Measurements from ENCODE around the gene CUEDC1.
"Not testable (repeated sequence)": the region's sequence is repeated elsewhere in the genome, so short reads cannot be mapped to it uniquely, and the experiment has no call there.

CUEDC1 gene

GRCh38 chr17:57988301-57989250, 33.4 kb upstream of the CUEDC1 start:
- H3K4me1 Mint-ChIP-seq = peaks cover 63% of the 10 kb centered on the region
- peak; percentile 82 for ATAC-seq
- H3K4me3 Mint-ChIP-seq = peak overlapping the region; percentile 92
- peak overlapping the region; percentile 97 to 99 for H3K27ac Mint-ChIP-seq
- DNase-seq = peak; percentile 74 to 75
- H3K9me3 Mint-ChIP-seq = no peaks in the 10 kb centered on the region
- no peaks in the 10 kb centered on the region for H3K27me3 Mint-ChIP-seq

GRCh38 chr17:57987581-57988300, 32.5 kb upstream of the CUEDC1 start, which contains the start of gene VEZF1:
Gene VEZF1, minus strand, starts transcription at chr17:57988254. Its CDS starts 143 bp downstream, at chr17:57988111.
- ATAC-seq (peak; percentile 76), DNase-seq (peak; percentile 81 to 82)
- Mint-ChIP-seq H3K27ac (peak within 1 kb of the TSS; percentile 97 to 99), H3K9me3 (no peaks in the 10 kb centered on the region), H3K4me3 (peak within 1 kb of the TSS; percentile 92 to 95), H3K27me3 (no peaks in the 10 kb centered on the region), H3K4me1 (peaks cover 68% of the 10 kb centered on the region)

- Mint-ChIP-seq H3K27ac (peak overlapping the region; percentile 81 to 99), H3K4me3 (peak overlapping the region; percentile 88 to 95), H3K9me3 (no peaks in the 10 kb centered on the region), H3K4me1 (peaks cover 68% of the 10 kb centered on the region), H3K27me3 (no peaks in the 10 kb centered on the region)
- ATAC-seq (peak; percentile 33), DNase-seq (peak; percentile 42 to 59)
Measured at GRCh38 chr17:57986841-57987580, 31.8 kb upstream of the CUEDC1 start.

GRCh38 chr17:57985675-57985974, 30.4 kb upstream of the CUEDC1 start:
- peak overlapping the region in 1 of 2 donors; percentile 29 for H3K27ac Mint-ChIP-seq
- H3K27me3 Mint-ChIP-seq = no peaks in the 10 kb centered on the region
- ATAC-seq (no peak), DNase-seq (no peak)
- H3K4me3 Mint-ChIP-seq = peak overlapping the region; percentile 42 to 59
- no peaks in the 10 kb centered on the region for H3K9me3 Mint-ChIP-seq
- peaks cover 79% of the 10 kb centered on the region for H3K4me1 Mint-ChIP-seq

GRCh38 chr17:57984936-57985674, 29.9 kb upstream of the CUEDC1 start:
- Mint-ChIP-seq H3K4me3 (peak overlapping the region; percentile 42 to 59), H3K27ac (peak overlapping the region in 1 of 2 donors; percentile 29), H3K27me3 (no peaks in the 10 kb centered on the region), H3K4me1 (peaks cover 79% of the 10 kb centered on the region), H3K9me3 (no peaks in the 10 kb centered on the region)
- no peak for ATAC-seq
- no peak for DNase-seq

GRCh38 chr17:57984261-57984890, 29.2 kb upstream of the CUEDC1 start:
- H3K27ac Mint-ChIP-seq = no peak overlapping the region
- H3K4me3 Mint-ChIP-seq = peak overlapping the region; percentile 0 to 32
- H3K27me3 Mint-ChIP-seq = no peaks in the 10 kb centered on the region
- no peaks in the 10 kb centered on the region for H3K9me3 Mint-ChIP-seq
- peaks cover 71% of the 10 kb centered on the region for H3K4me1 Mint-ChIP-seq
- ATAC-seq (no peak), DNase-seq (no peak)

- Mint-ChIP-seq H3K27ac (no peak overlapping the region), H3K9me3 (no peaks in the 10 kb centered on the region), H3K27me3 (no peaks in the 10 kb centered on the region), H3K4me1 (peaks cover 67% of the 10 kb centered on the region), H3K4me3 (no peak overlapping the region)
- DNase-seq (no peak), ATAC-seq (no peak)
Measured at GRCh38 chr17:57983446-57983845, 28.2 kb upstream of the CUEDC1 start.

GRCh38 chr17:57982452-57983170, 27.4 kb upstream of the CUEDC1 start:
- DNase-seq = no peak
- peak overlapping the region; percentile 7 to 48 for H3K4me3 Mint-ChIP-seq
- H3K27me3 Mint-ChIP-seq = no peaks in the 10 kb centered on the region
- H3K4me1 Mint-ChIP-seq = peaks cover 66% of the 10 kb centered on the region
- H3K27ac Mint-ChIP-seq = peak overlapping the region in 1 of 2 donors; percentile 66
- ATAC-seq = peak; percentile 43
- no peaks in the 10 kb centered on the region for H3K9me3 Mint-ChIP-seq

- no peak for DNase-seq
- no peak overlapping the region for H3K27ac Mint-ChIP-seq
- H3K4me1 Mint-ChIP-seq = peaks cover 52% of the 10 kb centered on the region
- ATAC-seq = no peak
- H3K4me3 Mint-ChIP-seq = no peak overlapping the region
- no peaks in the 10 kb centered on the region for H3K27me3 Mint-ChIP-seq
- H3K9me3 Mint-ChIP-seq = no peaks in the 10 kb centered on the region
Measured at GRCh38 chr17:57980522-57980921, 25.3 kb upstream of the CUEDC1 start.

GRCh38 chr17:57979076-57979475, 23.9 kb upstream of the CUEDC1 start:
- ATAC-seq (no peak), DNase-seq (no peak)
- Mint-ChIP-seq H3K27ac (no peak overlapping the region), H3K27me3 (no peaks in the 10 kb centered on the region), H3K4me3 (no peak overlapping the region), H3K9me3 (no peaks in the 10 kb centered on the region), H3K4me1 (peaks cover 37% of the 10 kb centered on the region)

- Mint-ChIP-seq H3K9me3 (no peaks in the 10 kb centered on the region), H3K27ac (no peak overlapping the region), H3K4me1 (peaks cover 12% of the 10 kb centered on the region), H3K27me3 (no peaks in the 10 kb centered on the region), H3K4me3 (no peak overlapping the region)
- ATAC-seq = no peak
- DNase-seq = no peak
Measured at GRCh38 chr17:57976594-57976993, 21.4 kb upstream of the CUEDC1 start.

GRCh38 chr17:57975044-57975443, 19.8 kb upstream of the CUEDC1 start:
- no peak for ATAC-seq
- DNase-seq = no peak

GRCh38 chr17:57974053-57974824, 19.0 kb upstream of the CUEDC1 start:
- DNase-seq = not testable (repeated sequence)

More at GRCh38 chr17:57975044-57975443, 19.8 kb upstream of the CUEDC1 start:
- H3K4me3 Mint-ChIP-seq = no peak overlapping the region
- no peaks in the 10 kb centered on the region for H3K27me3 Mint-ChIP-seq
- H3K9me3 Mint-ChIP-seq = no peaks in the 10 kb centered on the region
- H3K27ac Mint-ChIP-seq = no peak overlapping the region
- peaks cover 5% of the 10 kb centered on the region for H3K4me1 Mint-ChIP-seq

More at GRCh38 chr17:57974053-57974824, 19.0 kb upstream of the CUEDC1 start:
- H3K9me3 Mint-ChIP-seq, ATAC-seq, H3K27ac Mint-ChIP-seq, H3K4me3 Mint-ChIP-seq, H3K4me1 Mint-ChIP-seq, H3K27me3 Mint-ChIP-seq: not testable (repeated sequence)
